A673 (cell line): ENCODE results near the gene ARMC8.

Source experiments
- EZH2 ChIP-seq: fragments of 200-600 bp; sonication (generic); IDR thresholded peaks from 2 replicates; pipeline ENCODE4 v1.6.1; 2017; ENCODE audit warnings: borderline replicate concordance, low read depth, mild to moderate bottlenecking, mixed read lengths, antibody characterized with exemption, low read length; ENCODE audit not compliant: poor library complexity, severe bottlenecking
- TF ChIP-seq, protein P1 (sequence below): fragments of 300-800, 200-600 bp; sonication (generic); conservative IDR thresholded peaks from 2 replicates; pipeline ENCODE4 v1.5.1; 2017; ENCODE audit warnings: low read depth, mild to moderate bottlenecking, antibody characterized with exemption, low read length, moderate library complexity, mixed read lengths

DNA sequence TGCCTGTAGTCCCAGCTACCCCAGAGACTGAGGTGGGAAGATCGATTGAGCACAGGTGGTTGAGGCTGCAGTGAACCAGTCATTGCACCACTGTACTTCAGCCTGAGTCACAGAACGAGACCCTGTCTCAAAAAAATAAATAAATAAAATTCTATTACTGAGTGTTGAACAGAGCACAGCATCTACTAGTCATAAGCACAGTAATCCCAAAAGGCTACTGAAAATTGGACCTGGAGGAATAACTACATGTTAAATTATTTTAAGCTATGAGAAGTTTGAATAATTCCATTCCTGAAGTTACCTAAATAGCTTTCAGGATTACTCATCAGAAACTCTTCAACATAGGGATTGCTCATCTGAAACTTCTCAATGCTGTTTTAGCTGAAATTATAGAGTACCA lies 43.4 kb downstream of the ARMC8 start:
- TF ChIP-seq, protein P1, sequence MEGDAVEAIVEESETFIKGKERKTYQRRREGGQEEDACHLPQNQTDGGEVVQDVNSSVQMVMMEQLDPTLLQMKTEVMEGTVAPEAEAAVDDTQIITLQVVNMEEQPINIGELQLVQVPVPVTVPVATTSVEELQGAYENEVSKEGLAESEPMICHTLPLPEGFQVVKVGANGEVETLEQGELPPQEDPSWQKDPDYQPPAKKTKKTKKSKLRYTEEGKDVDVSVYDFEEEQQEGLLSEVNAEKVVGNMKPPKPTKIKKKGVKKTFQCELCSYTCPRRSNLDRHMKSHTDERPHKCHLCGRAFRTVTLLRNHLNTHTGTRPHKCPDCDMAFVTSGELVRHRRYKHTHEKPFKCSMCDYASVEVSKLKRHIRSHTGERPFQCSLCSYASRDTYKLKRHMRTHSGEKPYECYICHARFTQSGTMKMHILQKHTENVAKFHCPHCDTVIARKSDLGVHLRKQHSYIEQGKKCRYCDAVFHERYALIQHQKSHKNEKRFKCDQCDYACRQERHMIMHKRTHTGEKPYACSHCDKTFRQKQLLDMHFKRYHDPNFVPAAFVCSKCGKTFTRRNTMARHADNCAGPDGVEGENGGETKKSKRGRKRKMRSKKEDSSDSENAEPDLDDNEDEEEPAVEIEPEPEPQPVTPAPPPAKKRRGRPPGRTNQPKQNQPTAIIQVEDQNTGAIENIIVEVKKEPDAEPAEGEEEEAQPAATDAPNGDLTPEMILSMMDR, result no peak
- TF ChIP-seq EZH2, result no peak
